HG03060 (cell line): ENCODE results near the gene CYBA.
"Not testable (repeated sequence)": the region's sequence is repeated elsewhere in the genome, so short reads cannot be mapped to it uniquely, and the experiment has no call there.

Experiments
- ATAC-seq: cut with Tn5 transposase; IDR thresholded peaks from one replicate; pipeline ENCODE4 v1.9.1; 2021; ENCODE audit warnings: low read depth, moderate number of reproducible peaks; ENCODE audit not compliant: unreplicated experiment

The CYBA gene

DNA sequence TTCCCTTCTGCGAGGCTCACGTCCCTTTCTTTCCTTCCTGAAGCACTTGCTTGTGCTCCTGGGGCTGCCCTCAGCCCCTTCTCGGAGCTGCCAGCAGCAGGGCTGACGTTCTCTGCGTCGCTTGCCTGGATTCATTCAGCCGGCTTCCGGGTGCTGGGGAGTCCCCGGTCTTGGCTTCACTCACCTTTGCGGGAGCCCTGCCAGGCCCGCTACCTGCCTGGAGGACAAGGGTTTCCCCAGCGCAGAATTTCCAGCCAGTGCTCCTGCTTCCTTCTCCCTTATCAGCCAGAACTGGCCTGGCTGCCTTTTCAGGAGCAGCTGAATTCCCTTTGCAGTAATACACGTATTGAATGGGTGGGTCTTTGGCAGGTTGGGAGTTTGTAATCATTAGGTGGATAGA, 34.5 kb downstream of the CYBA start:
- ATAC-seq: no peak

DNA sequence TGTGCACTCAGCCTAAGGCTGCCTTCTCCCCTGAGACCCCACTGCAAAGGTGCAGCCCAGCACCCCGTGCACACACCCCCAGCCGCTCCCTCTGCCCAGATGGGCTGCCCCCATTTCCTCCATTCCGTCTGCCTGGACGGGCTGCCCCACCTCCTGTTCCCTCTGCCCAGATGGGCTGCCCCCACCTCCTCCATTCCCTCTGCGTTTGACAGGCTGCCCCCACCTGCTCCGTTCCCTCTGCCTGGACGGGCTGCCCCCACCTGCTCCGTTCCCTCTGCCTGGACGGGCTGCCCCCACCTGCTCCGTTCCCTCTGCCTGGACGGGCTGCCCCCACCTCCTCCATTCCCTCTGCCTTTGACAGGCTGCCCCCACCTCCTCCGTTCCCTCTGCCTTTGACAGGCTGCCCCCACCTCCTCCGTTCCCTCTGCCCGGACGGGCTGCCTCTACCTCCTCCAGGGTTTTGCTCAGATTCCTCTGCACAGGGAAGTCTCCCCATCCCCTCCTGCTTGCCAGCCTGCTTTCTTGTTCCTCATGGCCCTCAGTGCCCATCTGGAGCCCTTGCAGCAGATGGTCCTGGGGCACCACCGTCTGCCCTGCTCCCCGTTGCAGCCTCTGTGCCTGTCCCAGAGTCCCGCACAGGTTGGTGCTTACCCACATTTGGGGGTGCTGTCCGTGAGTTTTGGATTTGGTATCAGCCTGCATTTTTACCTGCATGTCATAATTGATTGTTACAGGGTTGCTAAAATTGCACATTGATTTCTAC, 35.9 kb downstream of the CYBA start:
- no peak for ATAC-seq

GRCh38 chr16:88613911-88614817, 36.7 kb downstream of the CYBA start:
- no peak for ATAC-seq

DNA sequence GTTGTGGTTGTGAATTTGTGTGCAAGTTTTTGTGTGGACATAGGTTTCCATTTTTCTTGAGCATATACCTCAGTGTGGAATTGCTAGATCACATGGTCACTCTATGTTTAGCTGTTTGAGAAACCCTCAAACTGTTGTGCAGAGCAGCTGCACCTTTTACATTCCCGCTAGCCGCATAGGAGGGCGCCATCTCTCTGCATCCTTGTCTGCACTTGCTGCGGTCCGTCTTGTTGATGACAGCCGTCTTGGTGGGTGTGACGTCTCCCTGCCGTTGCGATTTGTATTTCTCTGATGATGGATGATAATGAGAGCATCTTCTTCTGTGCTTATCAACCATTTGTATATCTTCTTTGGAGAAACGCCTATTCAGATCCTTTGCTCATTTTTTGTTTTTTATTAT, 37.6 kb downstream of the CYBA start:
- ATAC-seq: no peak

DNA sequence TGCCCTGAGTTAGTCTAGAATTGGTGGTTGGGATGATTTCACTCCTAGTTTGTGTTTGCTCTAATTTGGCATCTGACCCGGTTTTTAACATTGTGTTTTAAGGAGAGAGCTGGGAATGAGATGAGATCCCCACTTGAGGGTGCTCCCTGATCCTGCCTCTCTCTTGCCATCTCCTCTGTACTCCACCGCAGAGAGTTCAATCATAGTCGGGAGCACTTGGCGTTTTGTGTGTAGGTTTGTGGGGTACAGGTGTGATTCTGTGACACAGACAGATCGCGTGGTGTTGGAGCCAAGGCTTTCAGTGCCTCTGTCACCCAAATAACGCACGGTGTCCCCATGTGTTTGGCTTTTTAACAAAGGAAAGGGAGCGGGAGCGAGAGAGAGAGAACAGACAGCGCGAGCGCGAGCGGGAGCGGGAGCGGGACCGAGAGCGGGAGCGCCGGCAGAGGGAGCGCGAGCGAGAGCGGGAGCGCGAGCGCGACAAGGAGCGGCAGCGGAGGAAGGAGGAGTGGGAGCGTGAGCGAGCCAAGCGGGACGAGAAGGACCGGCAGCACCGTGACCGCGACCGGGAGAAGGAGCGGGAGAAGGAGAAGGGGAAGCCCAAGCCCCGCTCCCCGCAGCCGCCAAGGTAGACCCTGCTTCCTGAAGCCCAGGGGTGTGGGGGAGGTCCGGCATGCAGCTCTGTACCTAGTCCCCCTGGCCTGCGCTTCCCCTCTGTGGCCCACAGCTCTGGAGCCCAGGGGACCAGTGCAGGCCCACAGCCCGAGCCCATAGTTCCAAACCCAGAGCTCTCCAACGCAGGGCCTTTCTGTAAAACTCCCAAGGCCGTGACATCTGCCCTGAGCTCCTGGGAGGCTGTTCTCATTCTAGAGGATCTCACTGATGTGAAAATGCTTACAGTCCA, 39.7 kb downstream of the CYBA start:
- no peak for ATAC-seq

DNA sequence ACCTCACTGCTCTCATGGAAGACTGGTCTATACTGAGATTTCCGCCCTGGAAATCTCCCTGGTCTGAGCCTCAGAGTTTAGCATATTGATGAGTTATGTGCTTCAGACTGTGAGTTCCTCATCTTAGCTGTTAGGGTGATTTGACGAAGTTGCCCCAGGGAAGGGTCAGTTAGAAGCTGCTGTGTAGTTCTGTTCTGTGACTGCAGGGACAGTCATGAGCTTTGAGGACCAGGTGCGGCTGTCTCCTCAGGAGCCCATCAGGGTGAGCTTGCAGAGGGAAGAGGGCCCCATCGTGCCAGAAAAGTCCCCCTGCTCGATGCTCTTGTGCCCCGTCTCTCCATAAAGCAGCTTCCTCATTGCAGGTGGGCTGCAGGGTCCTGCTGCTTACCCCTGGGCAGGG, 40.8 kb downstream of the CYBA start:
- ATAC-seq: no peak

GRCh38 chr16:88609426-88609825, 41.4 kb downstream of the CYBA start:
- ATAC-seq: not testable (repeated sequence)

DNA sequence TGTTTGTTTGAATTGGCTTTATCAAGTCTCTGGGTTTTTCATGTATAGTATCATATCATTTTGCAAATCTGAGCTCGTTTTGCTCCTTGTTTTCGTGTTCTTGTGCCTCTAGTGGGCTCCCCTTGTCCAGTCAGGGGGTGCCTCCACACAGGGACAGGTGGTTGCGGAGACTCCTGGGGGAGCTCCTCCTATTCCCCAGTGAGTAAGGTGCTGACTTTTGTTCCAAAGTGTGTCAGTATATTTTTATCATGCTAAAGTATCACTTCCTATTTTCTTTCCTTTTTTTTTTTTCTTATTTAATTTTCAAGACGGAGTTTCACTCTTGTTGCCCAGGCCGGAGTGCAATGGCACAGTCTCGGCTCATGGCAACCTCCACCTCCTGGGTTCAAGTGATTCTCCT, 42.8 kb downstream of the CYBA start:
- ATAC-seq: no peak

- ATAC-seq: no peak
These were observed 44.6 kb downstream of the CYBA start for GRCh38 chr16:88606148-88606757.

- no peak for ATAC-seq
These were observed 45.4 kb downstream of the CYBA start for GRCh38 chr16:88605186-88606147.

DNA sequence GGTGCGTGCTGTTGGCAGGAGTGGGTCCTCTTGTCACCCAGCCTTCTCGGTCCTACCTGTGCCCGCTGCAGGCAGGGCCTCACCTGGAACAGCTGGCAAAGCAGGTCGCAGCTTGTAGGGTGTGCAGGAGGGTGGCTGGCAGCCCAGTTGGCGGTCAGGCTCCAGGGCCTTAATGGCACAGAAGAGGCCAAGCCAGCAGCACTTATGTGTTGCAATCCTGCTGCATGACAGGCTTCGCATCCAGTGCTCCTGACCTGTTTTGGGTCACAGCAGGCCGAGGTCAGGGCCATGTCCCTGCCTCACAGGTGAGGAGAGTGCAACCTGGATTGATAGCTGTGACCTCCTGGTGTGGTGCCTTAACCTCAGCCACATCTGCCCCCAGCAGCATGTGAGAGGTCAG, 48.8 kb downstream of the CYBA start:
- no peak for ATAC-seq

- no peak for ATAC-seq
These were observed 49.4 kb downstream of the CYBA start for GRCh38 chr16:88601313-88602036.

DNA sequence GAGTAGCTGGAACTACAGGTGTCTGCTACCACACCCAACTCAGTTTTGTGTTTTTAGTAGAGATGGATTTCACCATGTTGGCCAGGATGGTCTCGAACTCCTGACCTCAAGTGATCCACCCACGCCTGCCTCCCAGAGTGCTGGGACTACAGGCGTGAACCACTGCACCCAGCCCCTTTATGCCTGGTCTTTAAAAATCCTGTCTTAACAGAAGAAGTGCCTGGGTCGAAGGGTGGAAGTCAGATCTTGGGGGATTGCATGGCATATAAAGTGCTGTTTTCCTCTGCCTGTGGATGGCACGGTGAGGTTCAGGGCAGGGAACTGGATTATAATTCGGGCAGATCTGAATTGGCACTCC, 50.3 kb downstream of the CYBA start:
- ATAC-seq: no peak

GRCh38 chr16:88599825-88600538, 50.9 kb downstream of the CYBA start:
- ATAC-seq: no peak

GRCh38 chr16:88599092-88599733, 51.6 kb downstream of the CYBA start:
- ATAC-seq: no peak

DNA sequence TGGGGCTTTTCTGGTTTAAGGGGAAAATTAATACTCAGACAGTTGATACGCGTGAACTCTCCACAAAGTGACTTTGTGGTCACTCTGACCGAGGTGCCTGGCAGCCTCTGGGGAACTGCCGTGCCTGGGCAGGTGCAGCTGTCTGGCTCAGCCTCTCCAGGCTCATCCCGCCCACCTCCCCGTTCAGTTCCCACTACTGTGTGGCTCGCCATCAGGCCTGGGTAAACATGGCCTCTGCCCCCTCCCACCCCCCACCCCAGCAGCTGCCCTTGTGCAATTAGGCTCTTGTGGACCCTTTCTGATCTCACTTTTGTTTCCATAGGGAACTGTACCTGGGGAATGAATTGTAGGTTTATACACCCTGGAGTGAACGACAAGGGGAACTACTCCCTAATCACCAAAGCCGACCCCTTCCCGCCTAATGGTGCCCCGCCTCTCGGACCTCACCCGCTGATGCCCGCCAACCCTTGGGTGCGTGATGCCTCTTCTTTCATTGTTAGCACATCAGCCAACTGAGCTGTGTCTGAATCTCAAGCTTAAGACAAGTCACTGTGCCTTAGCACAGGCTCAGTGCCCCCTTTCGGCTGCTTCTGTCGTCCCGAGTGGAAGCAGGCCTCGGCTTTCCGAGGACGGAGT, 52.9 kb downstream of the CYBA start:
- no peak for ATAC-seq

- no peak for ATAC-seq
These were observed 54.4 kb downstream of the CYBA start for GRCh38 chr16:88596483-88596882.
